ENCODE results near the gene RIN3.
"Not testable (repeated sequence)": the region's sequence is repeated elsewhere in the genome, so short reads cannot be mapped to it uniquely, and the experiment has no call there.

RIN3 gene

GRCh38 chr14:92630367-92630766 is 116.8 kb downstream of the RIN3 start:
- DNase-seq (ENCODE audit: low spot score) = no peak

GRCh38 chr14:92631098-92631497 is 117.5 kb downstream of the RIN3 start:
- DNase-seq (ENCODE audit: low spot score) = no peak

GRCh38 chr14:92632546-92633273 is 119.1 kb downstream of the RIN3 start:
- DNase-seq (ENCODE audit: low spot score) = no peak

- no peak for DNase-seq (ENCODE audit: low spot score)
Observed at GRCh38 chr14:92633274-92633616, 119.7 kb downstream of the RIN3 start.

- DNase-seq (ENCODE audit: low spot score) = no peak
Observed at GRCh38 chr14:92633724-92634123, 120.1 kb downstream of the RIN3 start.

GRCh38 chr14:92635031-92635430 is 121.5 kb downstream of the RIN3 start:
- DNase-seq (ENCODE audit: low spot score) = no peak

GRCh38 chr14:92635896-92636295 is 122.3 kb downstream of the RIN3 start:
- no peak for DNase-seq (ENCODE audit: low spot score)

- no peak for DNase-seq (ENCODE audit: low spot score)
Observed at GRCh38 chr14:92637228-92637627, 123.6 kb downstream of the RIN3 start.

- no peak for DNase-seq (ENCODE audit: low spot score)
Observed at GRCh38 chr14:92637864-92638263, 124.3 kb downstream of the RIN3 start.

- no peak for DNase-seq (ENCODE audit: low spot score)
Observed at GRCh38 chr14:92638266-92638665, 124.7 kb downstream of the RIN3 start.

- no peak for DNase-seq (ENCODE audit: low spot score)
Observed at GRCh38 chr14:92638904-92639303, 125.3 kb downstream of the RIN3 start.

GRCh38 chr14:92639472-92640117 is 126.0 kb downstream of the RIN3 start:
- DNase-seq (ENCODE audit: low spot score) = not testable (repeated sequence)

GRCh38 chr14:92641306-92641705 is 127.7 kb downstream of the RIN3 start:
- DNase-seq (ENCODE audit: low spot score) = no peak

GRCh38 chr14:92644171-92644969 is 130.8 kb downstream of the RIN3 start:
- DNase-seq (ENCODE audit: low spot score) = no peak

- DNase-seq (ENCODE audit: low spot score) = no peak
Observed at GRCh38 chr14:92644970-92645515, 131.5 kb downstream of the RIN3 start.

GRCh38 chr14:92645841-92646478 is 132.4 kb downstream of the RIN3 start:
- no peak for DNase-seq (ENCODE audit: low spot score)

- DNase-seq (ENCODE audit: low spot score) = no peak
Observed at GRCh38 chr14:92646952-92647796, 133.6 kb downstream of the RIN3 start.

- DNase-seq (ENCODE audit: low spot score) = no peak
Observed at GRCh38 chr14:92647797-92648279, 134.3 kb downstream of the RIN3 start.

GRCh38 chr14:92649066-92649465 is 135.5 kb downstream of the RIN3 start:
- no peak for DNase-seq (ENCODE audit: low spot score)

- no peak for DNase-seq (ENCODE audit: low spot score)
Observed at GRCh38 chr14:92649934-92650545, 136.5 kb downstream of the RIN3 start.

All from CD4-positive, alpha-beta T cell treated with Interleukin-6 at 100 ng/mL for 8 hours (primary cell).